Activated naive CD4-positive, alpha-beta T cell treated with anti-CD3 and anti-CD28 coated beads, Interleukin-2, amount 10 ng/mL, durations not matched to agents 7 days and 5 days (primary cell): ENCODE data around the gene PPA1.
"Not testable (repeated sequence)": the region's sequence is repeated elsewhere in the genome, so short reads cannot be mapped to it uniquely, and the experiment has no call there.

Experiments
- CTCF ChIA-PET: fragments of 350-600 bp; sonication (Branson Sonifier 250); formaldehyde crosslinking; loops from one replicate; lab custom pipeline; 2021; ENCODE audit warnings: antibody characterized with exemption; lab: Charles Lee
- DNase-seq: peaks from one replicate; pipeline ENCODE4 v3.0.0-alpha.2; 2020
- H3K27ac Mint-ChIP-seq: one replicate; pipeline ENCODE4 v1.8.0; 2021; ENCODE audit warnings: mild to moderate bottlenecking, moderate library complexity, mixed read lengths
- H3K27me3 Mint-ChIP-seq: one replicate; pipeline ENCODE4 v1.8.0; 2021; ENCODE audit warnings: mild to moderate bottlenecking, mixed read lengths
- H3K36me3 Mint-ChIP-seq: one replicate; pipeline ENCODE4 v1.8.0; 2021; ENCODE audit warnings: mixed read lengths
- H3K4me1 Mint-ChIP-seq: one replicate; pipeline ENCODE4 v1.8.0; 2021; ENCODE audit warnings: mixed read lengths
- H3K4me3 Mint-ChIP-seq: one replicate; pipeline ENCODE4 v1.8.0; 2021; ENCODE audit warnings: mild to moderate bottlenecking, moderate library complexity, mixed read lengths
- H3K9me3 Mint-ChIP-seq: one replicate; pipeline ENCODE4 v1.8.0; 2021; ENCODE audit warnings: mixed read lengths

Gene PPA1

DNA sequence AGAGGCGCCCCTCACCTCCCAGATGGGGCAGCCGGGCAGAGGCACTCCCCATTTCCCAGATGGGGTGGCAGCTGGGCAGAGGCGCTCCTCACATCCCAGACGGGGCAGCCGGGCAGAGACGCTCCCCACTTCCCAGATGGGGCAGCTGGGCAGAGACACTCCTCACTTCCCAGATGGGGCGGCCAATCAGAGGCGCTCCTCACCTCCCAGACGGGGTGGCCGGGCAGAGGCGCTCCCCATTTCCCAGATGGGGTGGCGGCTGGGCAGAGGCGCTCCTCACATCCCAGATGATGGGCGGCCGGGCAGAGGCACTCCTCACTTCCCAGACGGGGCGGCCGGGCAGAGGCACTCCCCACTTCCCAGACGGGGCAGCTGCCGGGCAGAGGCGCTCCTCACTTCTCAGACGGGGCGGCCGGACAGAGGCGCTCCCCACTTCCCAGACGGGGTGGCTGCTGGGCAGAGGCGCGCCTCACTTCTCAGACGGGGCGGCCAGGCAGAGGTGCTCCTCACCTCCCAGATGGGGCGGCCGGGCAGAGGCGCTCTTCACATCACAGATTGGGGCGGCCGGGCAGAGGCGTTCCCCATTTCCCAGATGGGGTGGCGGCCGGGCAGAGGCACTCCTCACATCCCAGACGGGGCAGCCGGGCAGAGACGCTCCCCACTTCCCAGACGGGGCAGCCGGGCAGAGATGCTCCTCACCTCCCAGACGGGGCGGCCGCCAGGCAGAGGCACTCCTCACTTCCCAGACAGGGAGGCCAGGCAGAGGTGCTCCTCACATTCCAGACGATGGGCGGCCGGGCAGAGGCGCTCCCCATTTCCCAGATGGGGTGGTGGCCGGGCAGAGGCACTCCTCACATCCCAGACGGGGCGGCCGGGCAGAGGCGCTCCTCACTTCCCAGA lies 6.1 kb upstream of the PPA1 start:
- CTCF ChIA-PET, H3K36me3 Mint-ChIP-seq, H3K9me3 Mint-ChIP-seq, H3K27ac Mint-ChIP-seq, H3K4me3 Mint-ChIP-seq, H3K4me1 Mint-ChIP-seq, DNase-seq: not testable (repeated sequence)
- peaks cover 10% of the 10 kb centered on the region for H3K27me3 Mint-ChIP-seq

DNA sequence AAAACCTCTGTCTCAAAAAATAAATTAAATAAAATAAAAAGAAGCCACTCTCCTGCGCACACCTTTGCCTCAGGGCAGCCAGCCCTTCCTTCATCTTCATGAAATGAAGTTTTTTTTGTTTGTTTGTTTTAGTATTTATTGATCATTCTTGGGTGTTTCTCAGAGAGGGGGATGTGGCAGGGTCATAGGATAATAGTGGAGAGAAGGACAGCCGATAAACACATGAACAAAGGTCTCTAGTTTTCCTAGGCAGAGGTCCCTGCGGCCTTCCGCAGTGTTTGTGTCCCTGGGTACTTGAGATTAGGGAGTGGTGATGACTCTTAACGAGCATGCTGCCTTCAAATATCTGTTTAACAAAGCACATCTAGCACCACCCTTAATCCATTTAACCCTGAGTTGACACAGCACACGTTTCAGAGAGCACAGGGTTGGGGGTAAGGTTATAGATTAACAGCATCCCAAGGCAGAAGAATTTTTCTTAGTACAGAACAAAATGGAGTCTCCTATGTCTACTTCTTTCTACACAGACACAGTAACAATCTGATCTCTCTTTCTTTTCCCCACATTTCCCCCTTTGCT lies 4.8 kb upstream of the PPA1 start:
- peaks cover 14% of the 10 kb centered on the region for H3K4me1 Mint-ChIP-seq
- H3K27ac Mint-ChIP-seq, DNase-seq, H3K36me3 Mint-ChIP-seq, H3K4me3 Mint-ChIP-seq, H3K9me3 Mint-ChIP-seq, H3K27me3 Mint-ChIP-seq: not testable (repeated sequence)
- CTCF ChIA-PET: interaction anchor here (1.1 kb wide), 1 partner anchor 29 kb away, joined by 3 read pairs; no protein-coding TSS in a partner anchor

DNA sequence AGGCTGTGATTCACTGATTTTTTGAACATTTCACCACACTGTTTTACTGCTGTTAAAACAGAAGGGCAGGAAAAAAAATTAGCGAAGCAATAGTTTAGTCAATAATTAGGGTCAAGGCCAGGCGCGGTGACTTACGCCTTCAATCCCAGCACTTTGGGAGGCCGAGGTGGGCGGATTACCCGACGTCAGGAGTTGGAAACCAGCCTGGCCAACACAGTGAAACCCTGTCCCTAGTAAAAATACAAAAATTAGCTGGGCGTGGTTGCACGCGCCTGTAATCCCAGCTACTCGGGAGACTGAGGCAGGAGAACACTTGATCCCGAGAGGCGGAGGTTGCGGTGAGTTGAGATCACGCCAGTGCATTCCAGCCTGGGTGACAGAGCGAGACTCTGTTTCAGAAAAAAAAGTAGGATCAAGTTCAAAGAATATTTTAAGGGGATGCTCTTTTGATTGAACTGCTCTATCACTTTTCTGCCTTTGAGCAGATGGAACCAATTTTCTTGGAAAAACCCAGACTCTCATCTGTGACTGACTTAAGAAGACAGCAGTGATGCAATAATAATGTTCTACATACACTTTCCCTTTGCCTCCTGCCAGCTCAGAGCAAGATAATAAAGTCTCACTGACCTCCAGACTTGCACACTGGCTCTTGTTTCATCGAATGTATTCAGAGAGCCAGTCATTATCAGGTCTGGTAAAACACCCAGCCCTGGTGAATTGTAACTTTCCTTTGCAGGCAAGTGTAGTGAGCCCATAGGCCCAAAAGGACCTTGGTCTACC lies 1.6 kb upstream of the PPA1 start:
- H3K4me3 Mint-ChIP-seq: no peak overlapping the region
- CTCF ChIA-PET: no interaction called here
- no peak for DNase-seq
- no peaks in the 10 kb centered on the region for H3K27me3 Mint-ChIP-seq
- H3K36me3 Mint-ChIP-seq: peaks cover 3% of the 10 kb centered on the region
- no peaks in the 10 kb centered on the region for H3K9me3 Mint-ChIP-seq
- H3K27ac Mint-ChIP-seq: peak overlapping the region; percentile 50
- H3K4me1 Mint-ChIP-seq: peaks cover 31% of the 10 kb centered on the region

DNA sequence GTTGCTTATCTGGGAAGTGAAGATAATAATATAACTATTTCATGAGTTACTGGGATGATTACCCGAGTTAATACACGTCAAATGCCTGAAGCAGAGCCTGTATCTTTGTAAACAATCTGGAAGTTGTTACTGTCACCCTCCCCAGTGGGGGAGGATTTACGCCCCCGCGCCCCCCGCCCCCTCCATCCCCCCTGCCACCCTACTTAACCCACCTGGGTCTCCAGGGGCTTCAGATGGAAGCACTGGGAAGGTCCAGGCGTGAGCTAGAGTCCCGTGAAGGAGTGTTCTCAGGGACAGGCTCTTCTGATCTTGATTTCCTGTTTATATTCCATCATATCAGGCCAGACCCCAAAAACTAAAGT lies 691 bp upstream of the PPA1 start:
- peaks cover 38% of the 10 kb centered on the region for H3K4me1 Mint-ChIP-seq
- no peak for DNase-seq
- CTCF ChIA-PET: interaction anchor here (0.7 to 2.8 kb wide), 4 partner anchors 12 to 130 kb away, joined by 3 to 21 read pairs (median 4); no protein-coding TSS in a partner anchor
- peak overlapping the region; percentile 73 for H3K4me3 Mint-ChIP-seq
- no peaks in the 10 kb centered on the region for H3K9me3 Mint-ChIP-seq
- H3K27ac Mint-ChIP-seq: peak overlapping the region; percentile 85
- no peaks in the 10 kb centered on the region for H3K27me3 Mint-ChIP-seq
- H3K36me3 Mint-ChIP-seq: peaks cover 6% of the 10 kb centered on the region

DNA sequence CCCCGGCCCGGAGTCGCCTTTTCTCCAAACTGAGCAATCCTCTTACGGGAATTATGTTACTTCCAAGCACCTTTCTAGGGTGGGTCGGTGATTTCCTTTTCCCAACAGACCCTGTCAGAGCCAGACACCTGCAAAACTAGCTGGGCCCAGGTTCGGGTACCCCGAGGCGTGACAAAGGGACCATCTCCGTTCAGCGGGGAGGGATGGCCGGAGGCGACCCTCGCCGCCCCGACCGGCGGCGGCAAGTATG lies 445 bp downstream of the PPA1 start:
- DNase-seq: no peak
- Mint-ChIP-seq H3K36me3 (peaks cover 11% of the 10 kb centered on the region), H3K27ac (peak overlapping the region; percentile 81), H3K4me3 (peak overlapping the region; percentile 73), H3K27me3 (no peaks in the 10 kb centered on the region), H3K4me1 (peaks cover 48% of the 10 kb centered on the region), H3K9me3 (no peaks in the 10 kb centered on the region)
- CTCF ChIA-PET: interaction anchor here (1.0 to 2.8 kb wide), 7 partner anchors 9 to 131 kb away, joined by 3 to 30 read pairs (median 4); partner anchors contain the start of gene TYSND1

DNA sequence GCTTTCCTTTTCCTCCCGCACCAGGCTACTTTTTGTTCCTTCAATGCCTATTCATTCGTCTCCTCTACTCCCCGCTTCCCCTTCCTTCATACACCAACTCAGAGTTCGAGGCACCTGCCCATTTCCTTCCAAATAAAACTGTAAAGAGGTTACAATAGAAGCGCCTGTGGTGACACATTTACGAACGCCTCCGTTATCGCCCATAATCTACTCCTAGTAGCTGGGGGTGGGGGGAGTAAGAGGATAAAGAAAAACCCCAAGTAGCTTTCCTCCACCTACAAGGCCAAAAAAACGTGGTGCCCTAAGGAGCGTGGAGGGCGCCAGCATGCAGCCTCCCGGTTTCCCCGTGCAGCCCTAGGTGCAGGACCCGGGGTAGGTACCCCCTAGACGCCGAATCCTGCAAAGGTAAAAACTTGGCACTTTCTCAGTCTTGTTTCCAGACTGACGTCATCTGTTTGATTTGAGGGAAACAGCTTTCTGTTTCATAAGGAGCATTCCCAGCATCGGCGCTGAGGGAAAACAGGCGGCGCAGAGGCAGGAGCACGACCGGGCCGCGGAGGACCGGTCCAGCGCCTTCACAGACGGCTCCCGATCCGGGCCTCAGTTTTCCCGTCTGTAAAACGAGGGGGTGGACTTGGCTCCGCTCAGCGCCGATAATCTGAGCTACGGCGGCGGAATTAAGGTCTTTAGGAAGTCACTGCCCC lies 922 bp downstream of the PPA1 start:
- H3K4me3 Mint-ChIP-seq: peak overlapping the region; percentile 73
- H3K36me3 Mint-ChIP-seq: peaks cover 11% of the 10 kb centered on the region

DNA sequence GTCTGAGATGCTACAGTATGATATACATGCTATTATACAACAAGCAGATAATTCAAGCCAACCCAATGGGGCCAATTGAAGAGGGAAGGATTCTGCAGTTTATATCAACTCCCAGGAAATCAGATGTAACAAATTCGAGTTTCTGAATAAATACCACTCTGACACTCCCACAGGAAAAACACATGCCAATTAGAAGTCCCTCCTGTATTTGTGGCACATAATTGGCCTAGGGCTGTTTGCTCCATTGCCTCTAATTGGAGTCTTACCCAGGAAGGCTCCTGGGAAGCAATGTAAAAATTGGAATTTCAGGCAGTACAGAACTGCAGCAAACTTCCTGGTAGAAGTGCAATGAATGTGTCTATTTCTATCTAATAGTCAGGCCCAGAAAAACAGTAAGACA lies 4.7 kb downstream of the PPA1 start:
- H3K27ac Mint-ChIP-seq: no peak overlapping the region
- peaks cover 44% of the 10 kb centered on the region for H3K4me1 Mint-ChIP-seq
- H3K9me3 Mint-ChIP-seq: no peaks in the 10 kb centered on the region
- CTCF ChIA-PET: interaction anchor here (1.1 kb wide), 1 partner anchor 177 kb away, joined by 3 read pairs; no protein-coding TSS in a partner anchor
- H3K36me3 Mint-ChIP-seq: peaks cover 22% of the 10 kb centered on the region
- no peak overlapping the region for H3K4me3 Mint-ChIP-seq
- DNase-seq: no peak
- no peaks in the 10 kb centered on the region for H3K27me3 Mint-ChIP-seq

More for the DNA sequence above, 922 bp downstream of the PPA1 start:
- CTCF ChIA-PET: interaction anchor here (0.7 to 2.8 kb wide), 12 partner anchors 9 to 172 kb away, joined by 3 to 30 read pairs (median 4); partner anchors contain the start of gene TYSND1
- Mint-ChIP-seq H3K4me1 (peaks cover 48% of the 10 kb centered on the region), H3K27me3 (no peaks in the 10 kb centered on the region), H3K9me3 (no peaks in the 10 kb centered on the region), H3K27ac (peak overlapping the region; percentile 81)
- DNase-seq: peak; percentile 58

DNA sequence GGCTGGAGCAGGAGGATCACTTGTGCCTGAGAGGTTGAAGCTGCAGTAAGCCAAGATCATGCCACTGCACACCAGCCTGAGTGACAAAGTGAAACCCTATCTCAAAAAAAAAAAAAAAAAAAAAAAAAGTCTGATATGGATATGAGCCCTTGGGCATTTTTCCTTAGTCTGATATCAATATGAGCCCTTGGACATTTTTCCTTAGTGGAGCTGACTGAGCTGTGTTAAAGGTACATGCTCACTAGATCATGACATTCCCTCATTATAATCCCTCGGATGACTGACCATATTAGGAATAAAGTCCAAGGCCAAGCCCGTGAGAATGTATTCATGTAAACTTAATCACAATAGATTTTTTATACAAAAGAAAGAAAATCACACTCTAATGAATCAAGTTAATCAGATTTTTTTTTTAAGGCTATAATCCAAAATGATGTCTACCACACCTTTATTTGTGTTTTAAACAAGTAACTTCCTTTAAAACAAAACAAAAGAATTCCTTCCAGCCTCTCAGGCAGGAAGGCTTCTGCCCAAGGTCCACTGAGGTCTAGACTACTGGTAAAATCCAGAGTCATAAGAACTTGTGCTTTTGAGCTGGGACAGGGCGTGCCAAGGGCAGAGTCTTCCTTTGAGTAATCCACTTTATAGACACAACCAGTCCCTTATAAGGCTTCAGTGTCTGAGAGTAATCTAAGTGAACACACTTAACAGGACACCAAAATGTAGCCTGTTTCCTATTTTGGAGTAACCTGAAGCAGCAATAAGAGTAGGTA lies 5.5 kb downstream of the PPA1 start:
- Mint-ChIP-seq H3K27ac (no peak overlapping the region), H3K4me1 (peaks cover 45% of the 10 kb centered on the region), H3K4me3 (no peak overlapping the region), H3K36me3 (peaks cover 24% of the 10 kb centered on the region), H3K27me3 (no peaks in the 10 kb centered on the region), H3K9me3 (no peaks in the 10 kb centered on the region)
- CTCF ChIA-PET: interaction anchor here (0.6 to 12.6 kb wide), 3 partner anchors 137 to 178 kb away, joined by 3 to 284 read pairs (median 3); no protein-coding TSS in a partner anchor
- DNase-seq: no peak

DNA sequence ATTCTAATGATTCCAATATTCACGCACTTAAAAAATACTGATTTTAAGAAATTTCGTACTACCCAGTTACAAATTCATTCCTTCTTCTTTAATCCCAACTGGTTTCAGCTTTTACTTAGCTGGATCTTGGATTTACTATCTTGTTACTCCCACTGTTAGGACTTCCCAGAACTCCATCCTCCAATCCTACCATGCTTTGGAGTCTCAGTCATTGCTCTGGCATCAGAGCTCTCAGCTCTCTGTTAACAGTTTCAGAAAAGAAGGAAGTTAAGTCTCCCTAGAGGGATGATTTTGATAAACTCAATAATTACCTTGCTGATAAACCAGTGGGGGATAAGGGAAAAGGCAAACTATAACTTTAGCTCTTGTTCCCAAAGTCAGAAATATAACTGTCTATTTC lies 9.5 kb downstream of the PPA1 start:
- CTCF ChIA-PET: interaction anchor here (0.6 to 12.6 kb wide), 7 partner anchors 9 to 164 kb away, joined by 3 to 284 read pairs (median 10); partner anchors contain the start of gene PPA1
- no peak overlapping the region for H3K4me3 Mint-ChIP-seq
- H3K27me3 Mint-ChIP-seq: no peaks in the 10 kb centered on the region
- peaks cover 30% of the 10 kb centered on the region for H3K4me1 Mint-ChIP-seq
- no peak overlapping the region for H3K27ac Mint-ChIP-seq
- no peaks in the 10 kb centered on the region for H3K9me3 Mint-ChIP-seq
- no peak for DNase-seq
- peaks cover 23% of the 10 kb centered on the region for H3K36me3 Mint-ChIP-seq

DNA sequence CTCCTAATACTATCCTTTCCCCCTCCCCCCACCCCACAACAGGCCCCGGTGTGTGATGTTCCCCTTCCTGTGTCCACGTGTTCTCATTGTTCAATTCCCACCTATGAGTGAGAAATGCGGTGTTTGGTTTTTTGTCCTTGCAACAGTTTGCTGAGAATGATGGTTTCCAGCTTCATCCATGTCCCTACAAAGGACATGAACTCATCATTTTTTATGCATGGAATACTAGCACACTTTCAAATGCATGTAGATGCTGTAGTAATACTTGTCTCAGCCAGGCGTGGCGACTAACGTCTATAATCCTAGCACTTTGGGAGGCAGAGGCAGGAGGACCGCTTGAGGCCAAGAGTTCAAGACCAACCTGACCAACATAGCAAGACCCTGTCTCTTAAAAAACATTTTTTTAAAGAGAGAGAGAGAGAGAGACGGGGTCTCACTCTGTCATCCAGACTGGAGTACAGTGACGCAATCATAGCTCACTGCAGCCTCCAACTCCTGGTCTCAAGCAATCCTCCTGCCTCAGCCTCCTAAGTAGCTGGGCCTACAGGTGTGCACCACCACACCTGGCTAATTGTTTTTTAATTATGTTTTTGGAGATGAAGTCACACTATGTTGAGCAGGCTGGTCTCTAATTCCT lies 10.3 kb downstream of the PPA1 start:
- not testable (repeated sequence) for H3K27me3 Mint-ChIP-seq, H3K27ac Mint-ChIP-seq, H3K4me3 Mint-ChIP-seq, H3K9me3 Mint-ChIP-seq, DNase-seq
- Mint-ChIP-seq H3K4me1 (peaks cover 24% of the 10 kb centered on the region), H3K36me3 (peaks cover 24% of the 10 kb centered on the region)
- CTCF ChIA-PET: interaction anchor here (1.1 to 12.6 kb wide), 8 partner anchors 9 to 152 kb away, joined by 3 to 284 read pairs (median 10); partner anchors contain the start of gene PPA1

DNA sequence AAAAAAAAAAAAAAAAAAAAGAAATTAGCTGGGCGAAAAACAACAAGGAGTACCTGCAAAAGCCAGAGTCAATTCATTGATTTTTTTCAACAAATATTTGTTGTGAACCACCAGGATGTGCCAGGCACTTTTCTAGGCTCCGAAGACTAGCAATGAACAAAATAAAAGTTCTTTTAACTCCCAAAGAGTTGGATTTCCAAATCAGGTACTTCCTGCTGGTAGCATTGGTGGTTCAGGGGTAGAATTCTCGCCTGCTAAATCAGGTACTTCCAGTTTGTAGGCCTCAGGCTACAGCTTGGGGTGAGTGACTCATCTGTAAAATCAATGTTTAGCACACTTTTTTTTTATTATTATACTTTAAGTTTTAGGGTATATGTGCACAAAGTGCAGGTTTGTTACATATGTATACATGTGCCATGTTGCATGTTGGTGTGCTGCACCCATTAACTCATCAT lies 10.9 kb downstream of the PPA1 start:
- peaks cover 22% of the 10 kb centered on the region for H3K4me1 Mint-ChIP-seq
- H3K9me3 Mint-ChIP-seq: no peaks in the 10 kb centered on the region
- no peaks in the 10 kb centered on the region for H3K27me3 Mint-ChIP-seq
- CTCF ChIA-PET: interaction anchor here (0.8 to 12.6 kb wide), 26 partner anchors 8 to 316 kb away, joined by 3 to 284 read pairs (median 6); partner anchors contain the start of gene PPA1
- no peak overlapping the region for H3K27ac Mint-ChIP-seq
- peaks cover 24% of the 10 kb centered on the region for H3K36me3 Mint-ChIP-seq
- H3K4me3 Mint-ChIP-seq: no peak overlapping the region
- no peak for DNase-seq

DNA sequence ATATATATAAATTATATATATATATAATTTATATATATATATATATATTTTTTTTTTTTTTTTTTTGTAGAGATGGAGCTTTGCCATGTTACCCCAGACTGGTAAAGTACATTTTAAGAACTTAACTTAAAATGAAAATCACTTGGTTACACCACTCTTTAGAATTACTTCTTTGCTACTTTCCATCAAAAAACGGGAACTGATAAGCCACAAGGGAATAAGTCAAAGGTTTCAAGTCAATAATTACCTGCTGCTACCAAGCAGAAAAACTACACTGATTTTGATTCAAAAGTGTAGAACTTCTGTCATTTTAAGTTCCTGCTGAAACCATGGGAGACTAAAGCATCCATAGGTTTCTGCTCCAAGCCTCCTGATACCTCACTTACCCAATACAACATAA lies 12.2 kb downstream of the PPA1 start:
- peaks cover 18% of the 10 kb centered on the region for H3K36me3 Mint-ChIP-seq
- no peaks in the 10 kb centered on the region for H3K27me3 Mint-ChIP-seq
- no peaks in the 10 kb centered on the region for H3K9me3 Mint-ChIP-seq
- peaks cover 16% of the 10 kb centered on the region for H3K4me1 Mint-ChIP-seq
- peak overlapping the region; percentile 80 for H3K27ac Mint-ChIP-seq
- CTCF ChIA-PET: interaction anchor here (0.8 to 12.6 kb wide), 24 partner anchors 9 to 240 kb away, joined by 3 to 284 read pairs (median 6); partner anchors contain the start of genes EIF4EBP2, PPA1 and TYSND1
- H3K4me3 Mint-ChIP-seq: no peak overlapping the region
- no peak for DNase-seq
